PC-3 (cell line): ENCODE measurements around the gene SLC41A2.

ENCODE experiments used
- CTCF ChIP-seq: fragments of 300-600 bp; sonication (generic); conservative IDR thresholded peaks from 2 replicates; pipeline ENCODE4 v1.5.1; 2017; ENCODE audit warnings: antibody characterized with exemption, low read depth, mild to moderate bottlenecking, low read length
- EZH2phosphoT487 ChIP-seq: fragments of 300-600 bp; sonication (generic); IDR thresholded peaks from 2 replicates; pipeline ENCODE4 v1.6.1; 2018; ENCODE audit warnings: mild to moderate bottlenecking, antibody characterized with exemption, low read length, borderline replicate concordance

- TF ChIP-seq CTCF (no peak), EZH2phosphoT487 (no peak)
Measured at GRCh38 chr12:104921340-104921739, 36.8 kb downstream of the SLC41A2 start.
